Keratinocyte (primary cell): Measurements from ENCODE around the gene OR13C4. TPM values are rescaled to one million over a fixed set of nuclear protein-coding genes. Genes with fewer than 3 reads are reported as not detected.

Experiments used
- DNase-seq: peaks from one replicate; pipeline ENCODE4 v3.0.0-alpha.2; 2011; ENCODE audit warnings: low read depth, missing footprints, low spot score
- FAIRE-seq: peaks from 2 replicates; lab custom pipeline; 2011; peaks lifted over from hg19 to GRCh38; lab: Jason Lieb, UNC
- H2AFZ ChIP-seq: 2 replicates; pipeline ENCODE4 v1.6.0; 2012; ENCODE audit warnings: low read length, control low read depth, inconsistent platforms; ENCODE audit not compliant: control insufficient read depth
- H3K27ac ChIP-seq: 2 replicates; pipeline ENCODE4 v1.5.1; 2011; ENCODE audit warnings: low read length; ENCODE audit not compliant: control insufficient read depth, insufficient read depth
- H3K27me3 ChIP-seq: 3 replicates; pipeline ENCODE4 v1.6.0; 2011; ENCODE audit warnings: low read length; ENCODE audit not compliant: control insufficient read depth, insufficient read depth; ENCODE audit errors: extremely low read depth
- H3K36me3 ChIP-seq, 2 experiments: 2 replicates in 1 of 2; 3 replicates in 1 of 2; pipeline ENCODE4 v1.5.1; 2011; ENCODE audit warnings: low read length in 2 of 2, mild to moderate bottlenecking in 1 of 2; ENCODE audit not compliant: control insufficient read depth in 2 of 2, insufficient read depth in 2 of 2; ENCODE audit errors: extremely low read depth in 1 of 2
- H3K4me1 ChIP-seq: 3 replicates; pipeline ENCODE4 v1.5.1; 2011; ENCODE audit warnings: low read length; ENCODE audit not compliant: control insufficient read depth, insufficient read depth; ENCODE audit errors: extremely low read depth
- H3K4me2 ChIP-seq: 3 replicates; pipeline ENCODE4 v1.6.0; 2011; ENCODE audit warnings: low read depth, low read length; ENCODE audit not compliant: control insufficient read depth, insufficient read depth; ENCODE audit errors: extremely low read depth
- H3K4me3 ChIP-seq, 3 experiments: fragments of 200-600 bp in 1 of 3; sonication (generic) in 1 of 3; 2 replicates in 2 of 3; 3 replicates in 1 of 3; pipeline ENCODE4 v1.5.1; 2011 to 2016; ENCODE audit warnings: low read length in 3 of 3, mild to moderate bottlenecking in 3 of 3, control low read depth in 2 of 3, inconsistent platforms in 1 of 3, low read depth in 1 of 3, mixed read lengths in 1 of 3, mixed run types in 1 of 3, moderate library complexity in 1 of 3; ENCODE audit not compliant: control insufficient read depth in 2 of 3, insufficient read depth in 2 of 3; ENCODE audit errors: extremely low read depth in 1 of 3
- H3K79me2 ChIP-seq: 2 replicates; pipeline ENCODE4 v1.6.0; 2012; ENCODE audit warnings: low read length; ENCODE audit not compliant: control insufficient read depth, insufficient read depth
- H3K9ac ChIP-seq: 3 replicates; pipeline ENCODE4 v1.6.0; 2011; ENCODE audit warnings: low read length; ENCODE audit not compliant: control insufficient read depth, insufficient read depth; ENCODE audit errors: extremely low read depth
- H3K9me1 ChIP-seq: 3 replicates; pipeline ENCODE4 v1.6.0; 2011; ENCODE audit warnings: low read length; ENCODE audit not compliant: control insufficient read depth, insufficient read depth; ENCODE audit errors: extremely low read depth
- H3K9me3 ChIP-seq: 2 replicates; pipeline ENCODE4 v1.5.1; 2012; ENCODE audit warnings: low read depth, low read length; ENCODE audit not compliant: control insufficient read depth
- H4K20me1 ChIP-seq: 3 replicates; pipeline ENCODE4 v1.6.0; 2011; ENCODE audit warnings: low read length; ENCODE audit not compliant: control insufficient read depth, insufficient read depth; ENCODE audit errors: extremely low read depth
- EZH2 ChIP-seq: IDR thresholded peaks from one replicate; pipeline ENCODE4 v1.6.1; 2012; ENCODE audit warnings: inconsistent platforms, mild to moderate bottlenecking, low read length, moderate library complexity
- dilution Hi-C: fragments of 300-500 bp; cut with MboI; formaldehyde crosslinking; loops from one replicate; pipeline ENCODE4 v1.7.0; 2020; ENCODE audit warnings: low sequenced_read_pairs; ENCODE audit not compliant: extremely low pct_ligation_motif_present
- polyA plus RNA-seq, 5 experiments: library from polyadenylated mRNA; depleted of rRNA in 3 of 5; stranded (reverse) in 3 of 5; stranded (forward) in 1 of 5; unstranded in 1 of 5; fragments of >200 nt; gene quantifications; 1 replicate in 1 of 5; 2 replicates in 3 of 5; 3 replicates in 1 of 5; pipeline versions ENCODE4 v1.2.1 to v1.2.3, GENCODE V29; 2011 to 2012; ENCODE audit warnings: missing spikeins in 2 of 5, low read depth in 1 of 5, low replicate concordance in 1 of 5
- TF ChIP-seq, protein P1 (sequence below), 3 experiments: IDR thresholded peaks in 1 of 3; conservative IDR thresholded peaks in 1 of 3; optimal IDR thresholded peaks in 1 of 3; 2 replicates in 2 of 3; 3 replicates in 1 of 3; pipeline versions ENCODE3 to v1.5.1; 2011; ENCODE audit warnings: low read length in 3 of 3, mild to moderate bottlenecking in 3 of 3, moderate library complexity in 2 of 3, control low read depth in 1 of 3, inconsistent platforms in 1 of 3; ENCODE audit not compliant: insufficient read depth in 2 of 3; ENCODE audit errors: extremely low read depth in 1 of 3

Gene OR13C4
- polyA plus RNA-seq, 1 donor (not counting 4 experiments of a cell fraction or from before 2014, with no cell fraction given) = not detected

DNA sequence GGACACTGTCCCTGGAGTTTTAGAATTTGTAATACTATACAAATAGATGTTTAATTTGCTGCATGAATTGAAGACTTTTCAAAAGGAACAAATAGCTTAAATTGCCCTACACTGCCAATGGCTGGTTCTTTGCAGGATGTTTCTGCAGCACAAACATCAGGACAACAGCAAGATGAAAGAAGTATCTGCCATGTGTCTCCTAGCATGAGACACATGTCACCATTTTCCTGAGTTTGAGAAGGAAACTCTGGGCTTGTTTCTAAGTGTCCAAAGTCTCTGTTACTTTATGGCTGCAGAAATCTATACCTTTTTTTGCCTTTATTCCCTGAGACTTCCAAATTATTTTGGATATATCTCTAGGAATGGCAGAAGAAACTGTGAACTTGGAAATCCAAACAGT is 23.6 kb downstream of the OR13C4 start:
- peaks cover 6% of the 10 kb centered on the region for H3K4me1 ChIP-seq
- no peaks in the 10 kb centered on the region for H3K27me3 ChIP-seq
- no peak overlapping the region for H3K4me2 ChIP-seq
- no peaks in the 10 kb centered on the region for H3K79me2 ChIP-seq
- H3K9me3 ChIP-seq = no peaks in the 10 kb centered on the region
- H2AFZ ChIP-seq = no peak overlapping the region
- no peak for FAIRE-seq
- H4K20me1 ChIP-seq = no peaks in the 10 kb centered on the region
- no peaks in the 10 kb centered on the region for H3K9me1 ChIP-seq
- TF ChIP-seq EZH2 = no peak
- TF ChIP-seq, protein P1, sequence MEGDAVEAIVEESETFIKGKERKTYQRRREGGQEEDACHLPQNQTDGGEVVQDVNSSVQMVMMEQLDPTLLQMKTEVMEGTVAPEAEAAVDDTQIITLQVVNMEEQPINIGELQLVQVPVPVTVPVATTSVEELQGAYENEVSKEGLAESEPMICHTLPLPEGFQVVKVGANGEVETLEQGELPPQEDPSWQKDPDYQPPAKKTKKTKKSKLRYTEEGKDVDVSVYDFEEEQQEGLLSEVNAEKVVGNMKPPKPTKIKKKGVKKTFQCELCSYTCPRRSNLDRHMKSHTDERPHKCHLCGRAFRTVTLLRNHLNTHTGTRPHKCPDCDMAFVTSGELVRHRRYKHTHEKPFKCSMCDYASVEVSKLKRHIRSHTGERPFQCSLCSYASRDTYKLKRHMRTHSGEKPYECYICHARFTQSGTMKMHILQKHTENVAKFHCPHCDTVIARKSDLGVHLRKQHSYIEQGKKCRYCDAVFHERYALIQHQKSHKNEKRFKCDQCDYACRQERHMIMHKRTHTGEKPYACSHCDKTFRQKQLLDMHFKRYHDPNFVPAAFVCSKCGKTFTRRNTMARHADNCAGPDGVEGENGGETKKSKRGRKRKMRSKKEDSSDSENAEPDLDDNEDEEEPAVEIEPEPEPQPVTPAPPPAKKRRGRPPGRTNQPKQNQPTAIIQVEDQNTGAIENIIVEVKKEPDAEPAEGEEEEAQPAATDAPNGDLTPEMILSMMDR (optimal IDR thresholded peaks at IDR 0.05 in 1 of 3, IDR thresholded peaks at IDR 0.05 in 1 of 3, conservative IDR thresholded peaks at IDR 0.05 in 1 of 3; ENCODE audit: extremely low read depth in 1 of 3, insufficient read depth in 2 of 3, low read length in 3 of 3) = no peak
- DNase-seq = no peak
- no peaks in the 10 kb centered on the region for H3K36me3 ChIP-seq
- dilution Hi-C loops = no loop called here
- no peak overlapping the region for H3K4me3 ChIP-seq
- H3K27ac ChIP-seq = no peak overlapping the region
- H3K9ac ChIP-seq = no peak overlapping the region

DNA sequence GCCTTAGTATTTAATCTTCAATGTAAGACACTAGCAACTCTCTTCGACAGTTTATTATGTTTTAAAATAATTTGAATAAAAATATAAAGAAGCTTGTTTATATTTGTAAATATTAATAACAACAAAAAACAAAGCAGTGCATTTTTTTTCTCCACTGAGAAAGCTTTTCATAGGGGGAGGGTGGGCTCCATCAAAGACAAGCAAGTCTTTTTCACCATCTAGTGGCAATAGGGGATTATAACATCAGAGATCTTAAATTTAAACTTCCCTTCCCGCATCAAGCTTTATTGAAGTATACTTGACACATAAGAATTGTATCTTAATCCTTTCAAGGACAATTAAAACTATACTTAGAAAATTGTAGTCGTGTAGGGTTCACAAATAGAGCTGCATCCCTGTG is 32.2 kb downstream of the OR13C4 start:
- no peak overlapping the region for H3K4me2 ChIP-seq
- H3K27me3 ChIP-seq = no peaks in the 10 kb centered on the region
- H3K9me3 ChIP-seq = no peaks in the 10 kb centered on the region
- no peaks in the 10 kb centered on the region for H4K20me1 ChIP-seq
- dilution Hi-C loops = no loop called here
- no peaks in the 10 kb centered on the region for H3K79me2 ChIP-seq
- H3K4me3 ChIP-seq = no peak overlapping the region
- FAIRE-seq = no peak
- TF ChIP-seq, protein P1 (optimal IDR thresholded peaks at IDR 0.05 in 1 of 3, IDR thresholded peaks at IDR 0.05 in 1 of 3, conservative IDR thresholded peaks at IDR 0.05 in 1 of 3; ENCODE audit: extremely low read depth in 1 of 3, insufficient read depth in 2 of 3, low read length in 3 of 3) = no peak
- TF ChIP-seq EZH2 = no peak
- DNase-seq = no peak
- no peaks in the 10 kb centered on the region for H3K4me1 ChIP-seq
- H3K9me1 ChIP-seq = no peaks in the 10 kb centered on the region
- no peak overlapping the region for H3K27ac ChIP-seq
- no peaks in the 10 kb centered on the region for H3K36me3 ChIP-seq
- H3K9ac ChIP-seq = no peak overlapping the region
- no peak overlapping the region for H2AFZ ChIP-seq
